ENCODE results near the gene SLC25A51.
"Not testable (repeated sequence)": the region's sequence is repeated elsewhere in the genome, so short reads cannot be mapped to it uniquely, and the experiment has no call there.

SLC25A51 gene

GRCh38 chr9:37902796-37903646, 906 bp downstream of the SLC25A51 start:
- DNase-seq = peak; percentile 58

DNA sequence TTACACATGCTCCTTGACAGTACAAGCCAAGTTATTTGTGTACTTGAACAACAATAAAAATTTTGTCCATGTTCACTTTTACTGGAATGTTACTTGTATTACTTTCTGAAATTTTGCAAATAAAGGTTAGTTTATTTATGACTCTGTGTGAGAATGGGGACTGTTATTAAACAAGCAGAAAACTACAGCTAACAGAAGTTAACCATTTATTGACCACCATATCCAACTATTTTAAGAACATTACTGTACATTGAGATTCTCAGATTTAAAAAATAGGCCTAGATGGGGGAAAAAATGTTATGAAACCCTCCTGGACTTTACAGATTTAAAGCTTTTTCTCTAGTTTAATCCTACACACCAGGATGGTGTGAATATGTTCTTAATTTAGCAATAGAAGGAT, 1.8 kb downstream of the SLC25A51 start:
- DNase-seq = no peak

GRCh38 chr9:37899041-37899440, 4.9 kb downstream of the SLC25A51 start:
- DNase-seq = no peak

DNA sequence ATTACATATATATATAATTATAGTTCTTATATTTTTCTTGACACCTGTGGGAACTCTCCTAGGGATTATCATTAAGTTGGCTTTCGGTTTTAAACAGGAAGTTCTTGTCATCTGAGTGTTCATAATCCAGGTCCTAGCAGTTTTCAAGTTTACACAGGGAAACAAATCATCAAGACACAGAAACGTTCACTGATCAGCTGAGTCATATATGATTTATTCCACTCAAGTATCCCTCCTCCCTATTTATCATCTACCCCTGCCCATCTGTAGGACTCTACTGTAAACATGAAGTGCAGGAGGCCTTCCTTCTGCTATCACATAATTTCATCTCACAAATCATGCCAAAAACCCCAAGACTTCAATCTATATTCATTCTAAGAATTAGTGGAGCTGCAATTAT, 6.3 kb downstream of the SLC25A51 start:
- DNase-seq = peak; percentile 16

DNA sequence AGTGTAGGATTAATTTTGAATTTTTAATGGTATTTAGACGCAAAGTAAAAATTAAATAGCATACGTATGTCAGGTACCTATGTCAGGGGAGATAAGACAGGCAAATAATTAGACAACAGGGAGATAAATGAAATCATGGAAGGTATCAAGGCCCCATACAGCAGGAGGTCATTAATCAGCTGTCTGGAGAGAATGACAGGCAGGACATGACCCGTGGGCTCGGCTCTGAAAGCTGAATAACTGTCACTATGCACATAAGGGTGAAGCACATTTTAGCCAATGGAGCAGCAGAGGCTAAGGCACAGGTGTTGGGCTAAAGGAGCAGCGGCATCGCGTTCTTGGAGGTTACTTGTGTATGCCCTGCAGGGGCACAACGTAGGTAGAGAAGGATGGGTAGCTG, 11.9 kb downstream of the SLC25A51 start:
- DNase-seq = no peak

DNA sequence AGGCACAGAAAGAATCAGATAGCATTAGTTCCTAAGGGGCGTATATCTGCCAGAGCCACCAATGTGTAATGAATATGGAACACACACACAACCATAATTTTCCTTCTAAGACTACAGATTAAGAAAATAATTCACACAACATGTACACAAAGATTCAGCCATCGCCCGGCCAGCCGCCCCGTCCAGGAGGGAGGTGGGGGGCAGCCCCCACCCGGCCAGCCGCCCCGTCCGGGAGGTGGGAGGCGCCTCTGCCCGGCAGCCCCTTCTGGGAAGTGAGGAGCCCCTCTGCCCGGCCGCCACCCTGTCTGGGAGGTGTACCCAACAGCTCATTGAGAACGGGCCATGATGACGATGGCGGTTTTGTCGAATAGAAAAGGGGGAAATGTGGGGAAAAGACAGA, 12.9 kb downstream of the SLC25A51 start:
- DNase-seq = not testable (repeated sequence)

DNA sequence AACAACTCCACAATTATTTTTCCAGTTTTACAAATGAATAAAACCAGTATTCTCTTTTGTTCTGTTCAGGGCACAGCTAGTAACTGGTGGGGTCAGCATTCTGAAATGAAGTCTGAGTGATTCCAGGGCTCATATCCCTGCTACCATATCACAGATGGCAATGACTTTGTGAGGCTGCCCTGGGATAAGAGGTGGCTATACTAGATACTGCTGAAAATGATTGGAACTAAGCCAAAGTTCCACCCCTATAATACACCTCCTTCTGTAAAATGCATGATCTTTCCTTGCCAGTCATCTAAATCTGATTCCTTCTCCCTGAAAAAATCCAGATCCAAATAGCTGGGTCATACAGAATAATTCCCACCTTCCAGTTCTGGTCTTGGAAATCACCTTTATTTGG, 14.4 kb downstream of the SLC25A51 start:
- DNase-seq = no peak

GRCh38 chr9:37887977-37888583, 15.8 kb downstream of the SLC25A51 start:
- not testable (repeated sequence) for DNase-seq

DNA sequence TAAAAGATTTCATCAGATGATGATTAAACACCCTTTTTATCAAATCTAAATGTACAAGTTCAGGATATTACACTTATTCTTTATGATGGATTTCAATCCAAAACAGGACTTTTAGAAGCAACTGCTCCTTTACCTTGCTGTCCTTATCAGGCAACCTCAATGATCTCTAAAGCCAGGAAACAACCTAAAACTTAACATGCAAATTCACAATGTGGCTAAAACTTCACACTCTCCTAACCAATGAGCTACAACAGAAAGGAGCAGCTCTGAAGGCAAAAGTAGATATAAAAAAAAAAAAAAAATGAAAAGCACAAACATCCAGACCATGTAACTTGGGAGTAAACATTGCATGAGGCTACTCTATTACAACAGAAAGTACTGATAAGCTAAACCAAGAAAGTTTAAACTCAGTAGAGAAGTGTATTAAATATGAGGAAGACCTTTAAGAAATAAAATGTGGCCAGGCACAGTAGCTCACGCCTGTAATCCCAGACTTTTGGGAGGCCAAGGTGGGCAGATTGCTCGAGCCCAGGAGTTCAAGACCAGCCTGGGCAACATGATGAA, 22.9 kb downstream of the SLC25A51 start:
- DNase-seq = no peak

DNA sequence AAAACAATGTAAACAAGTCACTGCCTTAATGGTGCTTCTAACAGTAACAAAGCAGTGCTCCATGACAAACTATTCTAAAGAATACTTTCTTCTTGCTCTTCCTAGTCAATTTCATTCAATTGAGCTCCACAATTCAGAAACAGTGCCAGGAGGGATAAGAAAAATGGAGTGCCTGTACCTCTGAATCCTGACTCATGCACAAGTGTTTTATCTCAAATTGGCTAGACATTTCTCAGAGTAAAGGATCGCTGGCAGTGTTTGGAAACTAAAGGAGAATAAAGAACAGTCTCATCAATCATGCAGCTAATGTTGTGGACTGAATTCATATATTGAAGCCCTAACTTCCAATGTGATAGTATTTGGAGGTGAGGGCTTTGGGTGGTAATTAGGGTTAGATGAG, 27.6 kb downstream of the SLC25A51 start:
- DNase-seq = no peak

DNA sequence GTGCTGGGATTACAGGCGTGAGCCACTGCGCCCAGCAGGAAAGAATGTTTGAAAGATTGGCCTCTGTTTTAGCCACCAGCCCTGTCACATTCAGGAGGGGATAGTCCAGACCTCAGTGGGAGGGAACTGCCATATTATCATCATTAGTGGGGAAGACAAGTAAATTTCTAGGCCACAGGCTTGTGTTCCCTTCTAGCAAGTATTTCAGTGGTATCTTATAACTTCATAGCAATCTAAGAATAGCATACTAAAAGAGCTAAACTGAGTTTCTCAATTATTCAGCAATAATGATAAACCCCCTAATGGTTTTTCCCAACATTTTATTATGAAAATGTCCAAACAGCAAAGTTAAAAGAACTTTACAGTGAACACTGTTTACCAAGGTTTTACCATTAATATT, 30.0 kb downstream of the SLC25A51 start:
- DNase-seq = no peak

DNA sequence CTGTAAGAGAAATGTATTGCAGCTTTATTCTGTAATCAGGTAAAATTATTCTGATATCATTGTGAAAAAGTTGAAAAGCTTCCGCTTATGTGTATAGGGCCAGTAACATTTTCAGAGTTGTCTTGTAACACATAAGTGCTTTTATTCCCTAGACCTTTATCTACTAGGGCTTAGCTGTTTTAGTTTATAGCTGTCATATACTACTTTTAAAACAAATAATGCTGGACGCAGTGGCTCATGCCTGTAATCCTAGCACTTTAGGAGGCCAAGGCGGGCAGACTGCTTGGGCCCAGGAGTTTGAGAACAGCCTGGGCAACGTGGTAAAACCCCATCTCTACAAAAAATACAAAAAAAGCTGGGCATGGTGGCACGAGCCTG, 33.1 kb downstream of the SLC25A51 start:
- no peak for DNase-seq

- DNase-seq = no peak
Observed at GRCh38 chr9:37870081-37870798, 33.7 kb downstream of the SLC25A51 start.

DNA sequence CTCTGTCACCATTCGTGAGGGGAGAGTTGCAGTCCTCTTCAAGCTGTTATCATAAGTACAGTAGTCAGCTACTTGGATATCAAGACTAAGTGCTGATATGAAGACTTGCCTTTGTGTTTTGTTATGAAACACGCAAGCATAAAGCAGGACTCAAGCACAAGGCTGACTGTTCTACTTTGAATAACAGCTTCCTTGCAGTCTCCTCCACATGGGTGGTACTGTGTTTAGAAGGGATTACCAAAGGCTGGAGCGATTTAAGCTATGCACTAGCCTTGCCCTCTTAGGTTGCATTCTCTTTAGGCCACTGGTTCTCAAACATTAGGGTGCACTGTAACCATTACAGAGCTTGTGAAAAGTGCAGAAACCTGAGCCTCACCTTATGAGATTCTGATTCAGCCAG, 41.4 kb downstream of the SLC25A51 start:
- DNase-seq = no peak

GRCh38 chr9:37859043-37859442, 44.9 kb downstream of the SLC25A51 start:
- peak; percentile 3 for DNase-seq

GRCh38 chr9:37856551-37856950, 47.4 kb downstream of the SLC25A51 start:
- no peak for DNase-seq

DNA sequence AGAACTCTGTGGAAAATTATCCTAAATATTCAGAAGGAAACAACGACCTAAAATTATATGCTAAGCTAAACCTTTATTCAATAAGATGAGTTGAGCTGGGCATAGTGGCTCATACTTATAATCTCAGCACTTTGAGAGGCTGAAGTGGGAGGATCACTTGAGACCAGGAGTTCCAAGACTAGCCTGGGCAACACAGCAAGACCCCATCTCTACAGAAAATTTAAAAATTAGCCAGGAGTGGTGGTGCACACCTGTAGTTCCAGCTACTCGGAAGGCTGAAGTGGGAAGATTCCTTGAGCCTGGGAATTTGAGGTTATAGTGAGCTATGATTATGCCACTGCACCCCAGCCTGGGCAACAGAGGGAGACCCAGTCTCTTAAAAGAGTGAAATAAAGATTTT, 51.7 kb downstream of the SLC25A51 start:
- no peak for DNase-seq

- DNase-seq = no peak
Observed at GRCh38 chr9:37840560-37841194, 63.2 kb downstream of the SLC25A51 start.

DNA sequence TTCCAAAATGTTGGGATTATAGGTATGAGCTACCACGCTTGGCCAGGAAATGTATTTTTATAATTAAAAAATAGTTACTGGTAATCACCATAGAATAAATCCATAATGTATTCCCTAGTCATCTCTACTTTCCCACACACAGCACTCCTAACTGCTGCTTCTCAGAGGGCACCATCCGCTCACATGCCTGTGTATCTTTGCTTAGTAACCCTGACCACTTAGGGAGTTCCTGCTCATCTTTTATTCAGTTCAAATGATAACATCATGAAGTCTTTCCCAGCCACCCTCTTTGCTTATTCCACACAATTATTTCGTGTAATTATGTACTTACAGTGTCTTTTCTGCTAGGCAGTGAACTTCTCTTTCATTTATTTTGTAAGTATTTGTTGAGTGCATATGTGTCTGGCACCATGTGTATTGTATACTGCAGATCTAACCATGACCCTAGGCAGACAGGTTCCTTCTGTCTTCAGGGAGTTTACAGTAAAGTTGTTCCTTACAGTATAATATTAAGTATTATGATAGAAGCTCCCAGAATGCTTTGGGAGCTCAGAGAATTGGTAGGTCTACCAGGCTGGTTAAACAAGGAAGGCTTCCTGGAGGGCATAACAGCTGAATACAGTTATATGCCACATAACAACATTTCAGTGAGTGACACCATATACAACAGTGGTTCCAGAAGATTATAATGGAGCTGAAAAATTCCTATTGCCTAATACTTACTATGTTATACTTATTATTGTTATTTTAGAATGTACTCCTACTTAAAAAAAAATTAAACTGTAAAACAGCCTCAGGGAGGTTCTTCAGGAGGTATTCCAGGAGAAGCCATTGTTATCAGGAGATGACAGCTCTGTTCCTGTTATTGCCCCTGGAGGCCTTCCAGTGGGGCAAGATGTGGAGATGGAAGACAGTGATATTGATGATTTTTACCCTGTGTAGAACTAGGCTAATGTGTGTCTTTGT, 64.1 kb downstream of the SLC25A51 start:
- no peak for DNase-seq
